Measurements from ENCODE around the gene DIMT1.

DNA sequence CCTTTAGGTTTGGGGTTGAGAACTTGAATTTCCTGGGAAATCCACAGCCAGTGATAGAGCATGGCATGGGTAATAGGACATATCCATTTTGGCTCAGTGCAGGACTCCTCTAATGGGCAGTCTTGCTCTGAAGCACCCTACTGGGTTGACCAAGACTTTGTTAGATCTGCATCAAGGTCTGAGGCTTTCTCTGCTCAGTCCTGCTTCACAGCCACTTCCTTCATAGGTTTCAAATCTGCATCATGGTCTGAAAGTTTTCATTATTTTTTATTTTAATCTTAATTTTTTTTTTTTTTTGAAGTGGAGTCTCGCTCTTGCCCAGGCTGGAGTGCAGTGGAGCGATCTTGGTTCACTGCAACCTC is 61.2 kb downstream of the DIMT1 start:
- no peak for TF ChIP-seq CTCF (IDR thresholded peaks at IDR 0.05)
- no peak for TF ChIP-seq POLR2A (IDR thresholded peaks at IDR 0.05; ENCODE audit: low read depth)
- TF ChIP-seq EP300 (IDR thresholded peaks at IDR 0.05) = no peak

Measured in esophagus muscularis mucosa (tissue), 4 donors.